GM12878 (cell line): ENCODE measurements around the gene TMEM214. TPM values are rescaled to one million over a fixed set of nuclear protein-coding genes. Genes with fewer than 3 reads are reported as not detected.

ENCODE experiments used
- ATAC-seq: fragments of 200-7000 bp; cut with Tn5 transposase; 3 replicates; pipeline ENCODE4 v1.9.1; 2020; ENCODE audit warnings: mild to moderate bottlenecking, moderate library complexity
- BruUV-seq: library from RNA; stranded (reverse); fragments of 400-500 nt; replicated peaks from 2 replicates; lab custom pipeline; 2021; lab: Mats Ljungman, UMichigan
- CTCF ChIA-PET: fragments of 300-600 bp; sonication (Branson Sonifier 250); formaldehyde crosslinking; extraction: SDS; loops from one replicate; lab custom pipeline; 2021; ENCODE audit warnings: inconsistent platforms; lab: Yijun Ruan, JAX
- POLR2A ChIA-PET: fragments of 350-600 bp; formaldehyde crosslinking; extraction: SDS; loops from one replicate; lab custom pipeline; 2021; ENCODE audit warnings: inconsistent platforms; lab: Charles Lee
- RAD21 ChIA-PET: fragments of 300-600 bp; sonication (Branson Sonifier 250); formaldehyde crosslinking; loops from one replicate; lab custom pipeline; 2023; ENCODE audit warnings: antibody characterized with exemption; ENCODE audit not compliant: unreplicated experiment; lab: Charles Lee
- SMC1A ChIA-PET: fragments of 300-600 bp; sonication (Branson Sonifier 250); formaldehyde crosslinking; loops from one replicate; lab custom pipeline; 2023; ENCODE audit not compliant: unreplicated experiment, uncharacterized antibody; lab: Charles Lee
- DNase-seq: peaks from one replicate; pipeline ENCODE4 v3.0.0-alpha.2; 2011; ENCODE audit warnings: low read depth, low spot score
- FAIRE-seq: peaks from 3 replicates; lab custom pipeline; 2011; peaks lifted over from hg19 to GRCh38; lab: Jason Lieb, UNC
- H2AFZ ChIP-seq: 2 replicates; pipeline ENCODE4 v1.6.0; 2011; ENCODE audit warnings: low read depth, low read length, control low read depth; ENCODE audit not compliant: control insufficient read depth
- H3K27ac ChIP-seq: 2 replicates; pipeline ENCODE4 v1.5.1; 2011; ENCODE audit warnings: control low read depth; ENCODE audit not compliant: control insufficient read depth, insufficient read depth
- H3K27me3 ChIP-seq, 2 experiments: replicated peaks in 1 of 2; 2 replicates each; pipeline versions ENCODE4 v1.6.0 to v1.6.1; 2011; ENCODE audit warnings: low read length in 1 of 2; ENCODE audit not compliant: control insufficient read depth in 2 of 2, insufficient read depth in 2 of 2
- H3K36me3 ChIP-seq, 2 experiments: 2 replicates each; pipeline ENCODE4 v1.5.1; 2011; ENCODE audit warnings: low read length in 1 of 2; ENCODE audit not compliant: control insufficient read depth in 2 of 2, insufficient read depth in 2 of 2
- H3K4me1 ChIP-seq: 2 replicates; pipeline ENCODE4 v1.6.1; 2011; ENCODE audit warnings: mild to moderate bottlenecking, low read length, moderate library complexity, mixed read lengths; ENCODE audit not compliant: control insufficient read depth, insufficient read depth
- H3K4me2 ChIP-seq: 2 replicates; pipeline ENCODE4 v1.6.0; 2011; ENCODE audit warnings: control low read depth; ENCODE audit not compliant: control insufficient read depth, insufficient read depth
- H3K4me3 ChIP-seq: fragments of 200-600 bp; sonication (generic); 2 replicates; pipeline ENCODE4 v1.5.1; 2016
- H3K79me2 ChIP-seq: 2 replicates; pipeline ENCODE4 v1.6.0; 2011; ENCODE audit warnings: low read length; ENCODE audit not compliant: control insufficient read depth, insufficient read depth
- H3K9ac ChIP-seq: 2 replicates; pipeline ENCODE4 v1.8.0; 2011; ENCODE audit warnings: low read length, control low read depth, mixed read lengths; ENCODE audit not compliant: control insufficient read depth, insufficient read depth
- H3K9me3 ChIP-seq: replicated peaks from 3 replicates; pipeline ENCODE4 v1.5.1; 2011; ENCODE audit warnings: mild to moderate bottlenecking, low read length; ENCODE audit not compliant: control insufficient read depth, insufficient read depth
- H4K20me1 ChIP-seq: 2 replicates; pipeline ENCODE4 v1.6.0; 2011; ENCODE audit not compliant: control insufficient read depth, insufficient read depth
- CBFB ChIP-seq: IDR thresholded peaks from 2 replicates; pipeline ENCODE4 v1.6.1; 2016; ENCODE audit warnings: antibody characterized with exemption, low read depth
- CBX3 ChIP-seq: fragments of 200-600 bp; sonication (generic); IDR thresholded peaks from 2 replicates; pipeline ENCODE4 v1.6.1; 2016; ENCODE audit warnings: low read depth, borderline replicate concordance
- CBX5 ChIP-seq: sonication (generic); IDR thresholded peaks from 2 replicates; pipeline ENCODE4 v1.6.1; 2016; ENCODE audit warnings: low read depth, moderate library complexity, mild to moderate bottlenecking, inconsistent platforms
- CEBPB ChIP-seq, 2 experiments: fragments of 150-350 bp in 1 of 2; IDR thresholded peaks; 2 replicates each; pipeline ENCODE4 v1.6.1; 2012 to 2014; ENCODE audit warnings: low read depth in 2 of 2, low read length in 2 of 2, borderline replicate concordance in 1 of 2, inconsistent platforms in 1 of 2
- CHD2 ChIP-seq: IDR thresholded peaks from 2 replicates; pipeline ENCODE4 v1.6.1; 2011; ENCODE audit warnings: low read depth, low read length, improper control_type of control experiment, borderline replicate concordance
- CREB1 ChIP-seq: IDR thresholded peaks from 2 replicates; pipeline ENCODE4 v1.6.1; 2012; ENCODE audit warnings: low read depth, mild to moderate bottlenecking, inconsistent platforms
- KDM1A ChIP-seq: fragments of 200-600 bp; sonication (generic); IDR thresholded peaks from 2 replicates; pipeline ENCODE4 v1.6.1; 2016; ENCODE audit warnings: borderline replicate concordance
- MLLT1 ChIP-seq: fragments of 450-650 bp; IDR thresholded peaks from 2 replicates; pipeline ENCODE4 v1.6.1; 2016; ENCODE audit warnings: mild to moderate bottlenecking
- NFIC ChIP-seq: IDR thresholded peaks from 2 replicates; pipeline ENCODE4 v1.6.1; 2012; ENCODE audit warnings: low read depth, mild to moderate bottlenecking, inconsistent platforms, low read length, moderate library complexity
- NFYA ChIP-seq: IDR thresholded peaks from 2 replicates; pipeline ENCODE4 v1.6.1; 2011; ENCODE audit warnings: low read depth, mild to moderate bottlenecking, low read length, improper control_type of control experiment, borderline replicate concordance
- NFYB ChIP-seq: IDR thresholded peaks from 2 replicates; pipeline ENCODE4 v1.6.1; 2011; ENCODE audit warnings: low read depth, mild to moderate bottlenecking, low read length, improper control_type of control experiment, moderate library complexity; ENCODE audit not compliant: insufficient read depth
- PAX5 ChIP-seq: IDR thresholded peaks from 2 replicates; pipeline ENCODE4 v1.6.1; 2011; ENCODE audit warnings: low read depth, low read length, borderline replicate concordance
- RAD21 ChIP-seq: IDR thresholded peaks from 2 replicates; pipeline ENCODE4 v1.6.1; 2011; ENCODE audit warnings: mild to moderate bottlenecking, low read depth, low read length, moderate library complexity; ENCODE audit not compliant: insufficient read depth
- ZZZ3 ChIP-seq: IDR thresholded peaks from 2 replicates; pipeline ENCODE4 v1.6.1; 2011; ENCODE audit warnings: low read depth; ENCODE audit not compliant: control insufficient read depth, insufficient read length
- WGBS: methylation state at CpG from one replicate; pipeline ENCODE4 v1.1.6; 2016; ENCODE audit warnings: low lambda C conversion rate; ENCODE audit not compliant: insufficient replicate concordance, insufficient coverage; ENCODE audit errors: missing lambda C conversion rate; 5-methylcytosine and 5-hydroxymethylcytosine counted together
- in situ Hi-C: fragments of 300-500 bp; cut with MboI; formaldehyde crosslinking; loops from 9 replicates; pipeline ENCODE4 v1.14.3; 2018; ENCODE audit warnings: mixed read lengths
- intact Hi-C: fragments of 100-400 bp; cut with micrococcal nuclease; formaldehyde crosslinking; loops from one replicate; pipeline ENCODE4 v1.14.2; 2022; ENCODE audit not compliant: unreplicated experiment
- polyA plus RNA-seq, 11 experiments: library from polyadenylated mRNA; depleted of rRNA in 4 of 11; unstranded in 6 of 11; stranded (reverse) in 5 of 11; fragments of >200 nt; fragmentation: Nextera tagmentation in 4 of 11; fragmentation: Illumina TruSeq in 1 of 11; extraction: Ambion mirVana in 4 of 11; extraction: Trizol in 1 of 11; gene quantifications; 1 replicate in 1 of 11; 2 replicates in 10 of 11; pipeline versions ENCODE4 v1.2.1 to v1.2.3, GENCODE V29; 2011 to 2016; ENCODE audit warnings: inconsistent platforms in 2 of 11, missing spikeins in 2 of 11, low read depth in 1 of 11
- total RNA-seq, 4 experiments: library from RNA; depleted of rRNA in 3 of 4; stranded (reverse); fragments of >200 nt in 3 of 4; fragmentation: Illumina TruSeq in 1 of 4; extraction: Trizol in 1 of 4; gene quantifications; 2 replicates each; pipeline versions ENCODE4 v1.2.1 to v1.2.3, GENCODE V29; 2013 to 2021
- TF ChIP-seq, protein P1 (sequence below): fragments of 150-350 bp; IDR thresholded peaks from 2 replicates; pipeline ENCODE4 v1.6.1; 2014; ENCODE audit warnings: mild to moderate bottlenecking, low read depth, low read length
- TF ChIP-seq, protein P2 (sequence below): fragments of 450-650 bp; formaldehyde crosslinking; IDR thresholded peaks from 2 replicates; pipeline ENCODE4 v1.5.0; 2022; ENCODE audit warnings: mild to moderate bottlenecking, missing genetic modification characterization

Gene TMEM214
- total and polyA plus RNA-seq, 10 of the 15 experiments (the other 5 are each of a cell fraction or from before 2014, with no cell fraction given) = 10.4 to 79.2 (median 45.0) TPM

DNA sequence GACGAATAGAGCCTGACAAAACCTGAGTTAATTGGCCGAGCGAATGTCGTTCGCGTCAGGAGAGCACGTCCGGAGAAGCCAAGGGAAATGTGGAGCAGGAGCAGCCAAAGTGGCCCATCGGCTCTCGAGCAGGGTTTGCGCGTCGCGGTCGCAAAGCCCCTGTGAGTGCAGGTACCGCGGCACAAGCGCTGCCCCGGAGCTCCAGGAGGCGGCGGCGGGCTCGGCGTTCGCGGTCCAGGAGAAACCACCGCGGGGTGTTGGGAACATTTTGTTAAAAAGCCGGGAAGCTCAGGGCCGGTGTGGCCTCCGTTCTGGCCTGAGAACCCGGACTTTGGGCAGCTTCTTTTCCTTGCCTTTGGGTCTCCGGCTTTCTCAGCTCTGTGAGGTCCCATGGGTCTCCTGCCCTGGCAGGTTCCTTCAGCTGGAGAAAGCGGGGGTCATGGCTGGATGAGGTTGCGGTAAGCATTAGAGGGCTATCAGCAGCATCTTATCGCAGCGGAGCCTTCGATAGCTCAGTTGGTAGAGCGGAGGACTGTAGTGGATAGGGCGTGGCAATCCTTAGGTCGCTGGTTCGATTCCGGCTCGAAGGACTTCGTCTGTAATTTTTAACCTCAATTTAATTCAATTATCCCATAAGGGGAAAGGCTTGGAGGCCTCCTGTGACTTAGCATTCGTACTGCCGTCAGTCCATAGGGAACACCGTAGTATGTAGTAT is 17.7 kb downstream of the TMEM214 start:
- peaks cover 9% of the 10 kb centered on the region for H3K4me1 ChIP-seq
- RAD21 ChIA-PET = interaction anchor here (0.7 to 3.4 kb wide), 14 partner anchors 9 to 162 kb away, joined by 3 to 31 read pairs (median 5); partner anchors contain the start of genes KHK, OST4, PREB and SLC5A6
- peak overlapping the region; percentile 89 for H2AFZ ChIP-seq
- H3K27me3 ChIP-seq = no peaks in the 10 kb centered on the region
- intact Hi-C loops = loop anchor here (1.0 to 5.0 kb wide), 4 partner anchors 18 to 263 kb away; partner anchors contain the start of genes CENPA, KHK, OST4 and TMEM214
- peak overlapping the region; percentile 82 for H3K27ac ChIP-seq
- H3K4me3 ChIP-seq = peak overlapping the region; percentile 99
- peak overlapping the region; percentile 87 for H3K9ac ChIP-seq
- H3K4me2 ChIP-seq = peak overlapping the region; percentile 89
- FAIRE-seq (peak; percentile 99), ATAC-seq (peak; percentile 79), DNase-seq (peak; percentile 99)
- H4K20me1 ChIP-seq = no peaks in the 10 kb centered on the region
- BruUV-seq = no TSS peak
- no peaks in the 10 kb centered on the region for H3K9me3 ChIP-seq
- in situ Hi-C loops = no loop called here
- H3K79me2 ChIP-seq = 0 out of 2 replicates have a peak, but pooled peaks cover 1% of the 10 kb centered on the region
- H3K36me3 ChIP-seq = peaks cover 3 to 8% of the 10 kb centered on the region in 2 experiments; a peak in 2 of 4 replicates
- CTCF ChIA-PET = interaction anchor here (0.5 to 3.5 kb wide), 19 partner anchors 11 to 160 kb away, joined by 3 to 28 read pairs (median 5); partner anchors contain the start of genes KHK, OST4, PREB and TMEM214
- WGBS = under 1% methylated on average over 48 of the region's 48 CpGs
- SMC1A ChIA-PET = interaction anchor here (0.8 to 3.1 kb wide), 17 partner anchors 7 to 329 kb away, joined by 3 to 33 read pairs (median 4); partner anchors contain the start of genes KHK, OST4 and TMEM214
- POLR2A ChIA-PET = interaction anchor here (0.8 to 8.9 kb wide), 11 partner anchors 7 to 161 kb away, joined by 3 to 139 read pairs (median 12); partner anchors contain the start of genes ATRAID, KHK, OST4 and SLC5A6
- TF ChIP-seq CREB1 = peak; percentile 61
- TF ChIP-seq CBFB = peak; percentile 66
- TF ChIP-seq CHD2 = peak; percentile 3; the same call in 1 of the 2 replicates
- TF ChIP-seq PAX5 = peak; percentile 100
- no peak for TF ChIP-seq NFYA
- 0 out of 2 replicates have a peak, but pooled peaks have one; percentile 2 for TF ChIP-seq CBX5
- TF ChIP-seq RAD21 = no peak
- no peak for TF ChIP-seq KDM1A
- TF ChIP-seq, protein P1, sequence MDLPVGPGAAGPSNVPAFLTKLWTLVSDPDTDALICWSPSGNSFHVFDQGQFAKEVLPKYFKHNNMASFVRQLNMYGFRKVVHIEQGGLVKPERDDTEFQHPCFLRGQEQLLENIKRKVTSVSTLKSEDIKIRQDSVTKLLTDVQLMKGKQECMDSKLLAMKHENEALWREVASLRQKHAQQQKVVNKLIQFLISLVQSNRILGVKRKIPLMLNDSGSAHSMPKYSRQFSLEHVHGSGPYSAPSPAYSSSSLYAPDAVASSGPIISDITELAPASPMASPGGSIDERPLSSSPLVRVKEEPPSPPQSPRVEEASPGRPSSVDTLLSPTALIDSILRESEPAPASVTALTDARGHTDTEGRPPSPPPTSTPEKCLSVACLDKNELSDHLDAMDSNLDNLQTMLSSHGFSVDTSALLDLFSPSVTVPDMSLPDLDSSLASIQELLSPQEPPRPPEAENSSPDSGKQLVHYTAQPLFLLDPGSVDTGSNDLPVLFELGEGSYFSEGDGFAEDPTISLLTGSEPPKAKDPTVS = no peak
- TF ChIP-seq NFYB = no peak
- no peak for TF ChIP-seq ZZZ3
- TF ChIP-seq, protein P2, sequence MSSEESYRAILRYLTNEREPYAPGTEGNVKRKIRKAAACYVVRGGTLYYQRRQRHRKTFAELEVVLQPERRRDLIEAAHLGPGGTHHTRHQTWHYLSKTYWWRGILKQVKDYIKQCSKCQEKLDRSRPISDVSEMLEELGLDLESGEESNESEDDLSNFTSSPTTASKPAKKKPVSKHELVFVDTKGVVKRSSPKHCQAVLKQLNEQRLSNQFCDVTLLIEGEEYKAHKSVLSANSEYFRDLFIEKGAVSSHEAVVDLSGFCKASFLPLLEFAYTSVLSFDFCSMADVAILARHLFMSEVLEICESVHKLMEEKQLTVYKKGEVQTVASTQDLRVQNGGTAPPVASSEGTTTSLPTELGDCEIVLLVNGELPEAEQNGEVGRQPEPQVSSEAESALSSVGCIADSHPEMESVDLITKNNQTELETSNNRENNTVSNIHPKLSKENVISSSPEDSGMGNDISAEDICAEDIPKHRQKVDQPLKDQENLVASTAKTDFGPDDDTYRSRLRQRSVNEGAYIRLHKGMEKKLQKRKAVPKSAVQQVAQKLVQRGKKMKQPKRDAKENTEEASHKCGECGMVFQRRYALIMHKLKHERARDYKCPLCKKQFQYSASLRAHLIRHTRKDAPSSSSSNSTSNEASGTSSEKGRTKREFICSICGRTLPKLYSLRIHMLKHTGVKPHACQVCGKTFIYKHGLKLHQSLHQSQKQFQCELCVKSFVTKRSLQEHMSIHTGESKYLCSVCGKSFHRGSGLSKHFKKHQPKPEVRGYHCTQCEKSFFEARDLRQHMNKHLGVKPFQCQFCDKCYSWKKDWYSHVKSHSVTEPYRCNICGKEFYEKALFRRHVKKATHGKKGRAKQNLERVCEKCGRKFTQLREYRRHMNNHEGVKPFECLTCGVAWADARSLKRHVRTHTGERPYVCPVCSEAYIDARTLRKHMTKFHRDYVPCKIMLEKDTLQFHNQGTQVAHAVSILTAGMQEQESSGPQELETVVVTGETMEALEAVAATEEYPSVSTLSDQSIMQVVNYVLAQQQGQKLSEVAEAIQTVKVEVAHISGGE (CRISPR knock-in tag) = no peak
- TF ChIP-seq NFIC = no peak
- no peak; the same call in 1 of the 2 replicates for TF ChIP-seq MLLT1
- TF ChIP-seq CEBPB (IDR thresholded peaks at IDR 0.05; ENCODE audit: borderline replicate concordance in 1 of 2, low read depth in 2 of 2, low read length in 2 of 2) = no peak
- no peak for TF ChIP-seq CBX3
